Endothelial cell (in vitro differentiated cells): ENCODE measurements around the gene TOMM40. TPM values are rescaled to one million over a fixed set of nuclear protein-coding genes. Genes with fewer than 3 reads are reported as not detected.

Experiments used
- DNase-seq: peaks from one replicate; pipeline ENCODE4 v3.0.0; 2021; ENCODE audit warnings: low spot score
- H3K27ac Mint-ChIP-seq: one replicate; pipeline ENCODE4 v1.8.0; 2021; ENCODE audit warnings: mixed read lengths, inconsistent platforms; ENCODE audit not compliant: unreplicated experiment
- H3K27me3 Mint-ChIP-seq: one replicate; pipeline ENCODE4 v1.8.0; 2021; ENCODE audit warnings: mild to moderate bottlenecking, moderate library complexity, mixed read lengths, inconsistent platforms; ENCODE audit not compliant: unreplicated experiment
- H3K36me3 Mint-ChIP-seq: one replicate; pipeline ENCODE4 v1.8.0; 2021; ENCODE audit warnings: mild to moderate bottlenecking, low read depth, mixed read lengths, inconsistent platforms; ENCODE audit not compliant: unreplicated experiment
- H3K4me1 Mint-ChIP-seq: one replicate; pipeline ENCODE4 v1.8.0; 2021; ENCODE audit warnings: mild to moderate bottlenecking, mixed read lengths, inconsistent platforms; ENCODE audit not compliant: unreplicated experiment
- H3K4me3 Mint-ChIP-seq: one replicate; pipeline ENCODE4 v1.8.0; 2021; ENCODE audit warnings: mild to moderate bottlenecking, mixed read lengths, inconsistent platforms; ENCODE audit not compliant: unreplicated experiment
- H3K9me3 Mint-ChIP-seq: one replicate; pipeline ENCODE4 v1.8.0; 2021; ENCODE audit warnings: mixed read lengths, inconsistent platforms; ENCODE audit not compliant: unreplicated experiment
- CTCF ChIP-seq: fragments of 200-600 bp; sonication (generic); IDR thresholded peaks from one replicate; pipeline ENCODE4 v1.5.0; 2021; ENCODE audit warnings: antibody characterized with exemption; ENCODE audit not compliant: unreplicated experiment
- long read RNA-seq: library from polyadenylated mRNA; unstranded; transcript quantifications from one replicate; pipeline ENCODE4 v2.0.0, GENCODE V29; 2020; ENCODE audit not compliant: unreplicated experiment
- total RNA-seq: library from RNA; stranded (reverse); fragmentation: NEBNext Ultra II Directional; extraction: Animal tissue kit (Norgen Biotek cat#: 25700); gene quantifications from one replicate; pipeline ENCODE4 v1.2.1, GENCODE V29; 2021; ENCODE audit not compliant: unreplicated experiment

The TOMM40 gene
- total RNA-seq: 60.5 TPM
- long read RNA-seq, transcript TOMM40-203 (9 exons, 1,725 nt): minor isoform, 14 of 85 reads
- long read RNA-seq, transcript TOMM40-201 (10 exons, 1,707 nt): minor isoform, 12 of 85 reads
- long read RNA-seq, transcript TOMM40-202 (10 exons, 1,709 nt): major isoform, 54 of 85 reads
- long read RNA-seq, partial matches to known transcripts: 2 of 85 reads
- long read RNA-seq, other reads (novel, unspliced or antisense): 2 of 85 reads

- Mint-ChIP-seq H3K4me3 (peak within 1 kb of the TSS; percentile 91), H3K36me3 (peaks cover 50% of the 10 kb centered on the region), H3K9me3 (no peaks in the 10 kb centered on the region), H3K27me3 (peaks cover 29% of the 10 kb centered on the region), H3K27ac (peak within 1 kb of the TSS; percentile 62), H3K4me1 (peaks cover 16% of the 10 kb centered on the region)
- peak; percentile 99 for DNase-seq
- no peak for TF ChIP-seq CTCF
These were observed at the start of gene TOMM40 for GRCh38 chr19:44891016-44891882. TOMM40 (plus strand) TSS chr19:44891254; CDS start chr19:44891416, 162 bp downstream.

- Mint-ChIP-seq H3K27me3 (peaks cover 31% of the 10 kb centered on the region), H3K27ac (peak overlapping the region; percentile 82), H3K9me3 (no peaks in the 10 kb centered on the region), H3K36me3 (peaks cover 27% of the 10 kb centered on the region), H3K4me3 (peak overlapping the region; percentile 90), H3K4me1 (peaks cover 32% of the 10 kb centered on the region)
- TF ChIP-seq CTCF: no peak
- no peak for DNase-seq
These were observed 45.8 kb upstream of the TOMM40 start for GRCh38 chr19:44845286-44845611.

- H3K4me1 Mint-ChIP-seq: peaks cover 37% of the 10 kb centered on the region
- peak within 1 kb of the TSS; percentile 99 for H3K27ac Mint-ChIP-seq
- H3K4me3 Mint-ChIP-seq: peak within 1 kb of the TSS; percentile 100
- peaks cover 30% of the 10 kb centered on the region for H3K36me3 Mint-ChIP-seq
- no peaks in the 10 kb centered on the region for H3K9me3 Mint-ChIP-seq
- TF ChIP-seq CTCF: peak; percentile 27
- peak; percentile 100 for DNase-seq
- peaks cover 33% of the 10 kb centered on the region for H3K27me3 Mint-ChIP-seq
These were observed 45.2 kb upstream of the TOMM40 start, which contains the start of gene NECTIN2 for GRCh38 chr19:44845612-44846454. NECTIN2 (plus strand) TSS chr19:44846297; CDS start chr19:44846526, 229 bp downstream.

GRCh38 chr19:44846455-44847143 is 44.5 kb upstream of the TOMM40 start:
- H3K4me1 Mint-ChIP-seq: peaks cover 44% of the 10 kb centered on the region
- H3K27ac Mint-ChIP-seq: peak overlapping the region; percentile 99
- H3K36me3 Mint-ChIP-seq: peaks cover 30% of the 10 kb centered on the region
- TF ChIP-seq CTCF: no peak
- DNase-seq: peak; percentile 67
- H3K27me3 Mint-ChIP-seq: peaks cover 33% of the 10 kb centered on the region
- peak overlapping the region; percentile 100 for H3K4me3 Mint-ChIP-seq
- no peaks in the 10 kb centered on the region for H3K9me3 Mint-ChIP-seq
